AG10803 (cell line): ENCODE measurements around the gene PLEKHM3.
A peak's percentile ranks its signal among the peaks of the same experiment; 100 is the strongest.

Source experiments
- DNase-seq: peaks from one replicate; pipeline ENCODE4 v3.0.0; 2010; ENCODE audit warnings: low read depth
- H3K4me3 ChIP-seq: 2 replicates; pipeline ENCODE4 v1.5.1; 2011; ENCODE audit warnings: mild to moderate bottlenecking, low read length, control low read depth
- TF ChIP-seq, protein P1 (sequence below): conservative IDR thresholded peaks from 2 replicates; pipeline ENCODE4 v1.5.1; 2011; ENCODE audit warnings: mild to moderate bottlenecking, low read length, control low read depth, inconsistent platforms

Gene PLEKHM3

DNA sequence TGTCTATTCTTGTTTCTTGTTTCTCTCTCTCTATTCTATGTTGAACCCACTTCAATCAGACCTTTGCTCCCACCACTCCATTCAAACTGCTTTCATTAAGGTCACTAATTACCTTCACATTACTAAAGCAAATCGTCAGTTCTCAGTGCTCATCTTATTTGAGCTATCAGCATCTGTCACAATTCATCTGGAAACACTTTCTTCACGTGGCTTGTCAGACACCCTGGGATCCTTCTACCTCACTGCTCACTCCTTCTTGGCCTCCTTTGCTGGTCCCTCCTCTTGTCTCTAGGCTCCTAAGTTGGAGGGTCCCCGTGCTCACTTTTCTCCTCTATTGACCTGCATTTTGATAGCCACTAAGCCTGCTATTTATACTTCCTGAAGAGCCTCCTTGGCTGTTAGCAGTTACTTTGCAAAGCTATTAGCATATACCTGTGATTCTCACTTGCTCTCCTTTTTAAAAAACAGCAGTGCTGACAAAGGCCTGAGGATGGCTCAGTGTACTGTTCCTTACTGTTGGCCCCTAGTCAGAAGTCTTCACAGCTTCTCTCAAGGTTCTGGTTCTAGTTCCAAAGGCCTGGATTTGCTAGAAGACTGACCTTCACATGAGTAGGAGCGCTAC is 80.2 kb downstream of the PLEKHM3 start:
- TF ChIP-seq, protein P1, sequence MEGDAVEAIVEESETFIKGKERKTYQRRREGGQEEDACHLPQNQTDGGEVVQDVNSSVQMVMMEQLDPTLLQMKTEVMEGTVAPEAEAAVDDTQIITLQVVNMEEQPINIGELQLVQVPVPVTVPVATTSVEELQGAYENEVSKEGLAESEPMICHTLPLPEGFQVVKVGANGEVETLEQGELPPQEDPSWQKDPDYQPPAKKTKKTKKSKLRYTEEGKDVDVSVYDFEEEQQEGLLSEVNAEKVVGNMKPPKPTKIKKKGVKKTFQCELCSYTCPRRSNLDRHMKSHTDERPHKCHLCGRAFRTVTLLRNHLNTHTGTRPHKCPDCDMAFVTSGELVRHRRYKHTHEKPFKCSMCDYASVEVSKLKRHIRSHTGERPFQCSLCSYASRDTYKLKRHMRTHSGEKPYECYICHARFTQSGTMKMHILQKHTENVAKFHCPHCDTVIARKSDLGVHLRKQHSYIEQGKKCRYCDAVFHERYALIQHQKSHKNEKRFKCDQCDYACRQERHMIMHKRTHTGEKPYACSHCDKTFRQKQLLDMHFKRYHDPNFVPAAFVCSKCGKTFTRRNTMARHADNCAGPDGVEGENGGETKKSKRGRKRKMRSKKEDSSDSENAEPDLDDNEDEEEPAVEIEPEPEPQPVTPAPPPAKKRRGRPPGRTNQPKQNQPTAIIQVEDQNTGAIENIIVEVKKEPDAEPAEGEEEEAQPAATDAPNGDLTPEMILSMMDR, result no peak
- no peak for DNase-seq

DNA sequence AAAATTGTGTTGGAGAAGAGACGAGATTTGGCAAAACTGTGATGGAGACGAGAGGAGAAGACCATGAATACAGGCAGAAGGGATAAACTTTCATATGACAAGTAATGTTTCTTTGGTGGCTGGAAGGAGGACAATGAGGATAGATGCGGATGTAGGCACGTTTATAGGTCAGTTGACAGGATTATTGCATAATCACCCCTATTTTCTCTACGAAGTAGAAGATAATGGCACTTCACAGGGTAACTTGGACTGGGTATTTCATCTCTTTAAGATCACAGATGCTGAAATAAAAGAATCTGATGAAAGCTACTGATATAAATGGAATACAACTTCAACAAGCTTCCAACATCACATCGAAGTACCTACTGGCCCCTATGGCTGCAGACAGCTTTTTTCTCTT is 81.0 kb downstream of the PLEKHM3 start:
- no peak for DNase-seq
- TF ChIP-seq, protein P1, result no peak
- no peak overlapping the region for H3K4me3 ChIP-seq

More for the DNA sequence above, 80.2 kb downstream of the PLEKHM3 start:
- H3K4me3 ChIP-seq, result no peak overlapping the region

GRCh38 chr2:207939342-207940108 is 85.8 kb downstream of the PLEKHM3 start:
- no peak overlapping the region for H3K4me3 ChIP-seq
- TF ChIP-seq, protein P1, result no peak
- no peak for DNase-seq

DNA sequence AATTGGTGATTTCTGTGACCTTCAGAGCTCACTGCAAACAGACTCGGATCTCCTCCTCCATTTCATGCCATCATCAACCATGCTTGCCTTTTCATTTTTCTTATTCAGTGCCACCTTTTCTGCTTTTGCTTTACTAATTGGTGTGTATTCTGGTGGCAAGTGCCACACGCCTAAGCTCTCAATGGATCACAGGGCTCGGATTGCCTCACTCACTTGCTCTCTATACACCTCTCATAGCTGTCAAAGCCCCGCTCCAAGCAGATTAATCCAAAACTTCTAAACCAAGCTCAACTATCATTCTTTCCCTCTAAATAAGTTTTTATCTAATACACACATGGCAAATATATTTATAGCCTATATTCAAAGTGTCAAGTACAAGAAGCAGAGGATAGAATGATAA is 86.4 kb downstream of the PLEKHM3 start:
- DNase-seq, result no peak
- no peak overlapping the region for H3K4me3 ChIP-seq
- TF ChIP-seq, protein P1, result no peak

DNA sequence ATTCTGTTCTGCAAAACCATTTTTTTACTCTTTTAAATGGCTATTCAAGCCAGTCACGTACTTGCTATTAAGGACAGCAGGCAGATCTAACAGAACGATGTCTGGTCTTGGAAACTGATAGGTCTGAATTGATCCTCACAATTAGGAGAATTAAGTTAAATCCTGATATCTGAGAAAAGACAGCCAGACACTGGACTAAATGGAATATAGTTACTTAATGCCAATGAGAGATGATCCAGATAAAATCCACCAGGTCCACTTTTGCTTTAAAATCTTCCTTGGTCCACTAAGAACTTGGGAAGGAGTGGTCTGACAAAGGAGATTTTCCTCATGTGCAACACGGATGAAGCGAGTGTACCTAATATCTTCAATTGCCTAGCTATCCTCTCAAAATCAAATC is 86.9 kb downstream of the PLEKHM3 start:
- TF ChIP-seq, protein P1, result no peak
- no peak for DNase-seq
- H3K4me3 ChIP-seq, result no peak overlapping the region

- peak; percentile 20 for DNase-seq
- no peak overlapping the region for H3K4me3 ChIP-seq
- TF ChIP-seq, protein P1, result no peak
These were observed 87.5 kb downstream of the PLEKHM3 start for GRCh38 chr2:207937823-207938222.

- DNase-seq, result no peak
- H3K4me3 ChIP-seq, result no peak overlapping the region
- TF ChIP-seq, protein P1, result no peak
These were observed 88.1 kb downstream of the PLEKHM3 start for GRCh38 chr2:207937253-207937652.
